ENCODE results near the gene TBC1D5.
"Not testable (repeated sequence)": the region's sequence is repeated elsewhere in the genome, so short reads cannot be mapped to it uniquely, and the experiment has no call there.

The TBC1D5 gene

DNA sequence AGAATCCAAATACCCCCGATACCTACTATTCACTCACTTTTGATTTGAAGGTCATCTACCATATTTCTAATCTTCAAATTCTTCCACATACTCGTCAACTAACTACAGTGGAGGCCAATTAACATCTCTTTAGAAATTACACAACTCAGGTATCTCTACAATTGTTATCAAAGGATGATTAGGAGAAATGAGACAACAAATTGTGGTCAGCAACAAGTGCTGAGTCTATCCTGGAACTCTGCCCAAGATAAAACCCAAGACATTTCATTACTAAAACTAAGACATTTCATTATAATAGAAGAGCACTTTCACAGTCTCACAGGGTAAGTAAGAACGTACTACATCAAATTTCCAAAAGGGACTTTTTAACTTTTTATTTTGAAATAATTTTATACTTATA lies 100.0 kb downstream of the TBC1D5 start:
- TF ChIP-seq, protein P1, sequence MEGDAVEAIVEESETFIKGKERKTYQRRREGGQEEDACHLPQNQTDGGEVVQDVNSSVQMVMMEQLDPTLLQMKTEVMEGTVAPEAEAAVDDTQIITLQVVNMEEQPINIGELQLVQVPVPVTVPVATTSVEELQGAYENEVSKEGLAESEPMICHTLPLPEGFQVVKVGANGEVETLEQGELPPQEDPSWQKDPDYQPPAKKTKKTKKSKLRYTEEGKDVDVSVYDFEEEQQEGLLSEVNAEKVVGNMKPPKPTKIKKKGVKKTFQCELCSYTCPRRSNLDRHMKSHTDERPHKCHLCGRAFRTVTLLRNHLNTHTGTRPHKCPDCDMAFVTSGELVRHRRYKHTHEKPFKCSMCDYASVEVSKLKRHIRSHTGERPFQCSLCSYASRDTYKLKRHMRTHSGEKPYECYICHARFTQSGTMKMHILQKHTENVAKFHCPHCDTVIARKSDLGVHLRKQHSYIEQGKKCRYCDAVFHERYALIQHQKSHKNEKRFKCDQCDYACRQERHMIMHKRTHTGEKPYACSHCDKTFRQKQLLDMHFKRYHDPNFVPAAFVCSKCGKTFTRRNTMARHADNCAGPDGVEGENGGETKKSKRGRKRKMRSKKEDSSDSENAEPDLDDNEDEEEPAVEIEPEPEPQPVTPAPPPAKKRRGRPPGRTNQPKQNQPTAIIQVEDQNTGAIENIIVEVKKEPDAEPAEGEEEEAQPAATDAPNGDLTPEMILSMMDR (conservative IDR thresholded peaks at IDR 0.05): no peak
- H3K27ac ChIP-seq: no peak overlapping the region

GRCh38 chr3:17640466-17640865 lies 102.0 kb downstream of the TBC1D5 start:
- TF ChIP-seq, protein P1 (conservative IDR thresholded peaks at IDR 0.05): no peak
- TF ChIP-seq ZFX (IDR thresholded peaks at IDR 0.05): no peak
- no peak overlapping the region for H3K27ac ChIP-seq

DNA sequence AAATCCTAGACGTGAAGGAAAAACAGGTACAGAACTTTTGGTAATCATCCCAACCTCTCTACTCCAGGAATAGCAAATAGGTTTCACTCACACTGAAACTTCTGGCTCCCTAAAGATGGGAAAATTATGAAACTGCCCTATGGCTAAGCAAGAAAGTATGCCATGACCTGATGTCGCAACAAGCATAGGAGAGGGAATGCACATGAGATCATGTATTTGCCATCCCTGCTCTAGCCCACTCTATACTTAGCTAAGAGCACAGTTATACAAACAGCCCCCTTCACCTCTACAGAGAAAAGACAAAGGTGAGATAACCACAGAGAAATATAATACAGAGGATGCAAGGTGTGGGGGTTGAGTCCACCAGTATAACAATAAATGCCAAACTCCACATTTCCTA lies 102.7 kb downstream of the TBC1D5 start:
- no peak for TF ChIP-seq ZFX (IDR thresholded peaks at IDR 0.05)
- TF ChIP-seq, protein P1 (conservative IDR thresholded peaks at IDR 0.05): no peak
- no peak overlapping the region for H3K27ac ChIP-seq

GRCh38 chr3:17639257-17639656 lies 103.2 kb downstream of the TBC1D5 start:
- H3K27ac ChIP-seq: no peak overlapping the region
- TF ChIP-seq ZFX (IDR thresholded peaks at IDR 0.05): no peak
- TF ChIP-seq, protein P1 (conservative IDR thresholded peaks at IDR 0.05): no peak

GRCh38 chr3:17638356-17638755 lies 104.1 kb downstream of the TBC1D5 start:
- no peak for TF ChIP-seq ZFX (IDR thresholded peaks at IDR 0.05)
- TF ChIP-seq, protein P1 (conservative IDR thresholded peaks at IDR 0.05): no peak
- H3K27ac ChIP-seq: no peak overlapping the region

DNA sequence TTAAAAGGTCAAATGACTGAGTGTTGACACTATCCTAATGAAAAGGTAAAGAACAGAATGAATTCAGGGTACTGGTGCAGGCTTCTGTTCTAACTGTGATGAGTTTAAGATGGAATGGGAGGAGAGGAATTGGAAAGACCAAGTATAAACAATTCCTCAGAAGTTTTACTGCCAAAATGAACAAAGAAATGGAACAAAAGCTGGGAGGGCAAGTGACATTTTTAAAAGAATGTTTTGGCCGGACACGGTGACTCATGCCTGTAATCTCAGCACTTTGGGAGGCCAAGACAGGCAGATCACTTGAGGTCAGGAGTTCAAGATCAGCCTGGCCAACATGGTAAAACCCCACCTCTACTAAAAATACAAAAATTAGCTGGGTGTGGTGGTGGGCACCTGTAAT lies 106.8 kb downstream of the TBC1D5 start:
- H3K27ac ChIP-seq: not testable (repeated sequence)

DNA sequence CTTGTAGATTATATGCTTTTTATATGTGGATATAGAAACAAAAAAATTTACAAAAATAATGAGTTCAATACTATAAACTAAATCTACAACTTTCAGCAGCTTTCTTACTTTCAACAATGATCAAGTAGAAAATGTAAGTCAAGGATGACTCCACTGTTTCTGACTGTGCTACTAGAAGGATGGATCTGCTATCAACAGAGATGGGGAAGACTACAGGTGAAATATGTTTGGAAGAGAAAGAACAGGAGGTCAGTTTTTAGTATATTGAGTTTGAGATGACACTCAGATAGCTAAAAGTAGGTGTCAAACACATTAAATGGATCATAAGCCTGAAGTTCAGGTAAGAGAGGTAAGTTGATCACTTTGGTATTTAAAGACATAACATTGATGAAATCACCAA lies 107.5 kb downstream of the TBC1D5 start:
- TF ChIP-seq, protein P1 (conservative IDR thresholded peaks at IDR 0.05): no peak
- TF ChIP-seq ZFX (IDR thresholded peaks at IDR 0.05): no peak
- H3K27ac ChIP-seq: no peak overlapping the region

- TF ChIP-seq, protein P1 (conservative IDR thresholded peaks at IDR 0.05): no peak
- no peak for TF ChIP-seq ZFX (IDR thresholded peaks at IDR 0.05)
- H3K27ac ChIP-seq: no peak overlapping the region
Observed at GRCh38 chr3:17634201-17634600, 108.2 kb downstream of the TBC1D5 start.
